OCI-LY3 (cell line): ENCODE data around the gene GULP1.

Experiments used
- H2AFZ ChIP-seq: fragments of 200-600, 300-600 bp; shearing (Covaris generic); 2 replicates; pipeline ENCODE4 v1.6.0; 2014; ENCODE audit warnings: antibody characterized with exemption, low read depth, low read length
- H3K27ac ChIP-seq: fragments of 200-600, 300-600 bp; sonication (generic); 2 replicates; pipeline ENCODE4 v1.5.1; 2014; ENCODE audit warnings: mild to moderate bottlenecking, low read length, moderate library complexity, mixed read lengths
- H3K27me3 ChIP-seq: fragments of 200-600, 300-600 bp; sonication (generic); 2 replicates; pipeline ENCODE4 v1.6.1; 2014; ENCODE audit warnings: low read depth, low read length, mixed read lengths
- H3K36me3 ChIP-seq: fragments of 200-600, 300-600 bp; sonication (generic); replicated peaks from 2 replicates; pipeline ENCODE3; 2014; ENCODE audit warnings: low read depth, low read length, mixed read lengths
- H3K4me1 ChIP-seq: fragments of 300-600, 200-600 bp; sonication (generic); 2 replicates; pipeline ENCODE4 v1.6.1; 2014; ENCODE audit warnings: low read length, mixed read lengths
- H3K4me2 ChIP-seq: fragments of 200-600, 300-600 bp; sonication (generic); 2 replicates; pipeline ENCODE4 v1.6.1; 2014; ENCODE audit warnings: low read length, mixed read lengths
- H3K4me3 ChIP-seq: fragments of 300-600, 200-600 bp; sonication (generic); 2 replicates; pipeline ENCODE4 v1.5.1; 2014; ENCODE audit warnings: antibody characterized with exemption, mild to moderate bottlenecking, low read length, moderate library complexity
- H3K79me2 ChIP-seq: fragments of 300-600, 200-600 bp; shearing (Covaris generic); 2 replicates; pipeline ENCODE4 v1.6.1; 2014; ENCODE audit warnings: mild to moderate bottlenecking, low read length, mixed read lengths
- H3K9ac ChIP-seq: fragments of 300-600, 200-600 bp; shearing (Covaris generic); 2 replicates; pipeline ENCODE4 v1.6.0; 2014; ENCODE audit warnings: mild to moderate bottlenecking, low read length, moderate library complexity
- H3K9me3 ChIP-seq: fragments of 200-600, 300-600 bp; shearing (Covaris generic); 2 replicates; pipeline ENCODE4 v1.6.1; 2014; ENCODE audit warnings: low read length, mixed read lengths; ENCODE audit not compliant: insufficient read depth
- H4K20me1 ChIP-seq: fragments of 200-600, 300-600 bp; sonication (generic); 2 replicates; pipeline ENCODE4 v1.6.1; 2016; ENCODE audit warnings: low read length, mixed read lengths; ENCODE audit not compliant: insufficient read depth
- CTCF ChIP-seq: fragments of 200-600, 300-600 bp; sonication (generic); IDR thresholded peaks from 2 replicates; pipeline ENCODE4 v1.5.1; 2014; ENCODE audit warnings: antibody characterized with exemption, low read length, low read depth
- EZH2phosphoT487 ChIP-seq: fragments of 200-600 bp; shearing (Covaris generic); IDR thresholded peaks from 2 replicates; pipeline ENCODE4 v1.6.1; 2018; ENCODE audit warnings: antibody characterized with exemption, mixed run types, low read depth

GULP1 gene

GRCh38 chr2:188332619-188333018 is 40.9 kb downstream of the GULP1 start:
- no peaks in the 10 kb centered on the region for H3K79me2 ChIP-seq
- H2AFZ ChIP-seq: no peak overlapping the region
- no peak overlapping the region for H3K4me3 ChIP-seq
- no peaks in the 10 kb centered on the region for H3K4me1 ChIP-seq
- no peaks in the 10 kb centered on the region for H3K36me3 ChIP-seq
- TF ChIP-seq EZH2phosphoT487 (no peak), CTCF (no peak)
- H3K9me3 ChIP-seq: no peaks in the 10 kb centered on the region
- H3K4me2 ChIP-seq: no peak overlapping the region
- H3K9ac ChIP-seq: no peak overlapping the region
- H3K27ac ChIP-seq: no peak overlapping the region
- H4K20me1 ChIP-seq: no peaks in the 10 kb centered on the region
- no peaks in the 10 kb centered on the region for H3K27me3 ChIP-seq

- no peaks in the 10 kb centered on the region for H3K9me3 ChIP-seq
- no peak overlapping the region for H3K27ac ChIP-seq
- TF ChIP-seq EZH2phosphoT487 (no peak), CTCF (no peak)
- H3K36me3 ChIP-seq: no peaks in the 10 kb centered on the region
- H3K4me3 ChIP-seq: no peak overlapping the region
- H3K4me2 ChIP-seq: no peak overlapping the region
- H4K20me1 ChIP-seq: no peaks in the 10 kb centered on the region
- H3K4me1 ChIP-seq: no peaks in the 10 kb centered on the region
- no peaks in the 10 kb centered on the region for H3K27me3 ChIP-seq
- no peak overlapping the region for H2AFZ ChIP-seq
- H3K79me2 ChIP-seq: no peaks in the 10 kb centered on the region
- no peak overlapping the region for H3K9ac ChIP-seq
Measured at GRCh38 chr2:188333751-188334524, 42.3 kb downstream of the GULP1 start.

DNA sequence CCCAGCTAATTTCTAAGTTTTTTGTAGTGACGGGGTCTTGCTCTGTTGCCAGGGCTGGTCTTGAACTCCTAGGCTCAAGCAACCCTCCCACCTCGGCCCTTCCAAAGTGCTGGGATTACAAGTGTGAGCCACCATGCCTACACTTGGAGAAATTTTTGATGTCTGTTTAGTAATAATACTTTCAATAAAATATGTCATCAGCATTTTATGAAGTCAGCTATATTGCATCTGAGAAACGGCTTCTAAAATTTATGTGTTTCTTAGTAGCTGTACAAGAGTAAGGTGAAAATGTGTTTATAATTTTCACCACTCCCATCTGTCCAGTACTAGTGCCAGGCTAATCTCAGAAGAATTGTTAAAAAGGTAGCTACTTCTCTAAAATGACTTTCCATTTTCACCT is 46.8 kb downstream of the GULP1 start:
- H3K4me3 ChIP-seq: no peak overlapping the region
- no peaks in the 10 kb centered on the region for H3K79me2 ChIP-seq
- H3K4me2 ChIP-seq: no peak overlapping the region

DNA sequence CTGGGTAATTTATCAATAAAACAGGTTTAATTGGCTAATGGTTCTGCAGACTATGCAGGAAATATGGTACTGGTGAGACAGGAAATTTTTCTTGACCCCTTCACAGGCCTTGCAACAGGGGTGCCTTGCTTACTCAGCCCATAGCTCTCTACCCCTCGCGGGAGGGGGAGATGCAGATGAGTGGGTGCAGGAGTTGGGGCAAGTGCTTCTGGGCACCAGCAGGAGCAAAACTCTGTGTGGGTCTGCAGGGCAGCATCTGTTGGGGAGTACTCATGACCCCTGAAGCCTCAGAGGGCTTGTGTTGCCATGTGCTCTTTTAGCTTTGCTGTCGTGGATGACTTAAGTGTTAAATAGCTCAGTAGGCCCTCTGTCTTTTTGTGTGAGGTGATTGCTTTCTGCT is 48.6 kb downstream of the GULP1 start:
- Histone ChIP-seq H3K36me3 (no peaks in the 10 kb centered on the region), H3K4me1 (peaks cover 9% of the 10 kb centered on the region), H3K27ac (no peak overlapping the region), H3K4me2 (no peak overlapping the region), H3K27me3 (no peaks in the 10 kb centered on the region), H2AFZ (no peak overlapping the region), H3K79me2 (no peaks in the 10 kb centered on the region), H4K20me1 (no peaks in the 10 kb centered on the region), H3K9me3 (no peaks in the 10 kb centered on the region), H3K9ac (no peak overlapping the region), H3K4me3 (no peak overlapping the region)
- no peak for TF ChIP-seq EZH2phosphoT487
- TF ChIP-seq CTCF: no peak

More for the DNA sequence above, 46.8 kb downstream of the GULP1 start:
- TF ChIP-seq EZH2phosphoT487: no peak
- TF ChIP-seq CTCF: no peak
- Histone ChIP-seq H3K9me3 (no peaks in the 10 kb centered on the region), H3K4me1 (no peaks in the 10 kb centered on the region), H2AFZ (no peak overlapping the region), H4K20me1 (no peaks in the 10 kb centered on the region), H3K27ac (no peak overlapping the region), H3K9ac (no peak overlapping the region), H3K27me3 (no peaks in the 10 kb centered on the region), H3K36me3 (no peaks in the 10 kb centered on the region)
